GM08714 (cell line): Measurements from ENCODE around the gene IER5L.

Experiments used
- H3K4me3 ChIP-seq: fragments of 200-500 bp; sonication (Bioruptor generic); 2 replicates; pipeline ENCODE4 v1.5.1; 2014; ENCODE audit warnings: mild to moderate bottlenecking, low read length, inconsistent platforms
- ZNF274 ChIP-seq: IDR thresholded peaks from 2 replicates; pipeline ENCODE4 v1.6.1; 2012; ENCODE audit warnings: mild to moderate bottlenecking, low read depth, low read length

IER5L gene

DNA sequence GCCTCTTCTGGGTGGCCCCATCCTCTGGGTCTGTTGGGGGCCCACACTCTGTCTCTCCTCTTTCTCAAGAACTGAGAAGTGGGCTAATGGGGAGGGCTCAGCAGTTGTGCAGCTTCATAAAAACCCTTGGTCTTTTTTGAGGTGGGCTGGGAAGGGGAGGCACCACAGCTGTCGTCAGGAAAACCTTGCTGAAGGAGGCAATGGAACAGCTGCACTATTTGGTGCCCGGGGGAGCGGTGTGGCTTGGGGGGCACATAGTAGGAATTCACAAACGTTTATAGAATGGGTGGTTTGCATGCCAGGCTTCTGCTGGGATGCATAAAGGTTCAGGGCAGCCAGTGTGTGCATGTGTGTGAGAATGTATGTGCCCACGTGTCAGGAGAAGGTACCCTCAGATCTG is 3.2 kb upstream of the IER5L start:
- no peak for TF ChIP-seq ZNF274
- H3K4me3 ChIP-seq: no peak overlapping the region

DNA sequence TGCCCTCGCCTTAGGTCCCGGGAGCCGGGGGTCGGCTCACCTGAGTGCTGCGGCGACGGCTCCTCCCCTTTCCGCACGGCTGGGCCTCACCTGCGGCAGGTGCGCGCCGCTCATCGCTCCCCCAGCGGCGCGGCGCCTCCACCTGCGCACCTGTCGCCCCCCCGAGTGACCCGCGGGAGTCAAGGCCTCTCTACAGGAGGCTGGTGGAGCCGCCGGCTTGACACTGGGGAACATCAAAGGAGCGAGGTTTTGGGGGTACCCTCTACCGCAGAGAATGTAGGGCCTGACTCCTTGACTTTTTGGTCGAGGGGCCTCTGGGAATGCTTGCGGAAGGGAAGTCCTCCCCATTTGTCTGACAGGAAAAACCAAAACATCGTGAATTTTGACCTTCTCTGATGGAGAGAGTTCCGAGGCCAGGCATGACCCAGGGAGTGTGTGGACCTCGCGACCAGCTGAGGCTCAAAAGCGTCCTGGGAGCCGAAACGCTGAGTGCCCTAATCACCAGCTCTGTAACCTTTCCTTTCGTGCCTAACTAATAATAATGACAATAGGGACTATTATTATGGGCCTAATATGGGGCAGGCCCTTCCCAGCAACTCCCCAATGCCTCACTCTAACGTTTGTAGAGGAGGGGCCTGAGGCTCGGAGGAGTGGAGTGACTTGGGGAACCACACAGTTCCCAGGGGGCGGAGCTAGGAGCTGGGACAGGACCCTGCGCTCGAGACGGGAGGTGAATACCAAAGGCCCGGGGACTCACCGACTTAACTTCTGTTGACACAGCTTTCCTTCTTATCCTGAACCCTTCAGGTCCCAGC is 714 bp upstream of the IER5L start:
- H3K4me3 ChIP-seq: no peak overlapping the region; the same call in 1 of the 2 replicates

GRCh38 chr9:129177443-129177790 is 644 bp downstream of the IER5L start:
- H3K4me3 ChIP-seq: peak overlapping the region; percentile 49; the same call in 1 of the 2 replicates
- no peak for TF ChIP-seq ZNF274

More for the DNA sequence above, 714 bp upstream of the IER5L start:
- no peak for TF ChIP-seq ZNF274

- no peak for TF ChIP-seq ZNF274
- peak overlapping the region; percentile 63; the same call in 1 of the 2 replicates for H3K4me3 ChIP-seq
Measured at GRCh38 chr9:129176701-129177442, 1.2 kb downstream of the IER5L start.

DNA sequence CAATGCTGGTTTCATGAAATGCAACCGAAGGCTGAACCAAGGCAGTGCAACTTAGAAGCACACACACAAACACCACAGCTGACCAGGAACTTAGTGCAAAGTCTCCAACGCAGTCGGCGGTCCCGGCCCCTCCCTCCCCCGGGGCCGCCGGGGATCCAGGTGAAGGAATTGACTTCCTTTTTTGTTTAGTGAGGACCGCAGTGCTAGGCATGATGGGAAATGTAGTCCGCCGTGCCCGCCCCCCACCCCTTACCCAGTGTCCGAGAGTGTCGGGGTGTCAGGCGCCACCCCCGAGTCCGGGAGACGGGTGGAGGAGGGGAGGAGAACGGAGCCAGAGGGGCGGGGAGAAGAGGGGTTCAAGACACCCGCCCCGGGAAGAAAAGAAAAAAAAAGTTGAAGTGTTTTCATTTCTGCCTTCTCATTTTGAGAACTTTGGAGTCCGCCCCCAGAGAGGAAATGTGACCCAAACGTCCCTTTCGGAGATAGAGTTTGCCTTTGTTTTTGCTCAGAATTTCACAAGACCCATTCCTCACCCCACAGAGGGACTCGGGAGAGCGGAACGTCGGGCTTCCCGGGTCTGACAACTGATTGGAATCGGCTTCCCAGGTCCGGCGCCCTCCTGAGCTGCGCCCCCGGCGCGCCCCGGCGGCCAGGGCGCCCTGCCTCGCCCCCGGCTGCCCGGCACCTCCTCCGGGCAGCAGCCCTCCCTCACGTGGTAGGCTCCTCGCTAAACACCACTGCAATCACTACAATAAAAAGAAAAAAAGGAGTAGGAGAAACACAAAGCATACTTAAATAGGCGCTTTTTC is 2.0 kb downstream of the IER5L start:
- TF ChIP-seq ZNF274: no peak
- peak overlapping the region; percentile 63; the same call in 1 of the 2 replicates for H3K4me3 ChIP-seq

GRCh38 chr9:129175515-129175824 is 2.6 kb downstream of the IER5L start:
- TF ChIP-seq ZNF274: no peak

DNA sequence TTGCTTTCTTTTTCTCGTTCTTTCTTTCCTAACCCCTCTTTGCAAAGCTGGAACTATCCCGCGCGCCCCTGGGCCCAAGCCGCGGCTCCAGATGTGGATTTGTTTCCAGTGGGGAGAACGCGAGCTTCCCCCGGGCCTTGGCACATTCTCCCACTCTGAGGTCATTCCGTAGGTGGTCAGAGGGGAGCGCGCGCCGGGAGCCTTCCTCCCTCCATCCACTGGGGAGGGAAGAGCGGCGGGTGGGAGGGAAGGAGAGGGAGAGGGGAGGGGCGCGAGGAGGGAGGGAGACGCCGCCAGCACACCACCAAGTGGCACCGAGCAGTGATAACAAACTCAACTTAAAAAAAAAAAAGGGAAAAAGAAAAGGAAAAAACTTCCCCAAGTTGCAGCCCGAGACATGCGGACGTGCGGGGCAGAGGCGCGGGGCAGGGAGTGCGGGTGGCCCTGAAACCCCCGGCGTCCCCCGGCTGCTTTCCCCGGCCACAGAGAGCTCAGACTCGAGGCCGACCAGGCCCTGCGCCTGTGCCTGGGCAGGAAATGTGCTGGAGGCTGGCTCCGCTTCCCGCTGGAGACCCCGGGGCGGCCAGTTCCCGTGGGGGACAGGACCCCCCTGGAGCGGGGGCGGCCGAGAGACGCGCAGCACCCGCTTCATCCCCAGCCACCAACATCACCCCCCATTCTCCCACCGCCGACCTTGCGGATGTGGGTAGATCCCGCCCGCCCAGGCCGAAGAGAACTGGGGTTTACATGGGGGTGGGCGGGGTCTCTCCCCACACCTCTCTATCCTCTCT is 3.1 kb downstream of the IER5L start:
- H3K4me3 ChIP-seq: peak overlapping the region; percentile 63; the same call in 1 of the 2 replicates
- TF ChIP-seq ZNF274: no peak

More at GRCh38 chr9:129175515-129175824, 2.6 kb downstream of the IER5L start:
- H3K4me3 ChIP-seq: peak overlapping the region; percentile 63; the same call in 1 of the 2 replicates

DNA sequence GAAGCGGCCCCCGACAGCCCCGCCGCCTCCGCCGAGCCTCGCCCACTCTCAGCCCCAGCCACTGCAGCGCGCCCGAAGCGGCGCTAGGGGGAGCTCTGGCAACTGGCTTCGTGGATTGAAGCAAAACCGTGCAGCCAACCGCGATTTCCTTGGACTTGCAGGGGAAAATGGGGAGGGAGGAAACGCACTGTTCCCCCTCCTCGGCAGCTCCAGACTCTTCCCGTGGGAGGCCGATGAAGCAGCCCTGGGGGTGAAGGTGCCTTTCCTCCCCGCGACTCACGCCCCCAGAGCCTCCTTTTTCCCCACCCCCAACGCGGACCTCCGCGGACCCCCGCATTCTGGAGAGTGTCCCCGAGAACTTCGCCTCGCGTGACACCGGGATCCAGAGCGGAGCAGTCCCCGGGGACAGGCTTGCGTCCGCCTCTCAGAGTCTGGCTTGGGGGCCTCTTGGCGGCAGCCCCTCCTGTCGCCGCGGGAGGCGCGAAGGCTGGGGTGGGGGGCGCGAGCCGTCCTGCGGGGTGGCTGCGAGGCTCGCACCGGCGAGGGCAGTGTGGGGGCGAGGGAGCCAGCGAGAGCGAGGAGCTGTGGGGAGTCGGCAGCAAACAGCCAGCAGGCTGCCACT is 3.8 kb downstream of the IER5L start:
- TF ChIP-seq ZNF274: no peak
- peak overlapping the region; percentile 63 for H3K4me3 ChIP-seq

GRCh38 chr9:129173296-129174101 is 4.6 kb downstream of the IER5L start:
- no peak for TF ChIP-seq ZNF274
- H3K4me3 ChIP-seq: no peak overlapping the region; the same call in 1 of the 2 replicates

DNA sequence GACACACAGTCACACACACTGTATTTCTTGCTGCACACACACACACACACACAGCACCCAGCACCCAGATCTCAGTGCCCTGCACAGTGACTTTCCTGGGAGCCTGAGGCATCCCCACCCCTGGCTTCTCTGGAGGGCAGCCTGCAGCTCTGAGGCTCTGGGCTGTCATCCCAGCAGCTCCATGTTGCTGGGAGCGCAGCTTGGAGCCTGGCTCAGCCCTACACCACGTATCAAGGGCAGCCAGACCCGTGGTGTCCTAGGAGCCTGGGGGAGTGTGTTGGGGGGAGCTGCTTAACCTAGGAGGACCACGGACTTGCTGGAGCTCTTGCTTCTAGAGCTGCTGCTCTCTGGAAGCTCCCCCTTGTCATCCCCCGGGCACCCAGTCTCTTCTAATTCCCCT is 5.2 kb downstream of the IER5L start:
- no peak for TF ChIP-seq ZNF274
- no peak overlapping the region for H3K4me3 ChIP-seq

- TF ChIP-seq ZNF274: no peak
- no peak overlapping the region for H3K4me3 ChIP-seq
Measured at GRCh38 chr9:129171993-129172751, 5.9 kb downstream of the IER5L start.

DNA sequence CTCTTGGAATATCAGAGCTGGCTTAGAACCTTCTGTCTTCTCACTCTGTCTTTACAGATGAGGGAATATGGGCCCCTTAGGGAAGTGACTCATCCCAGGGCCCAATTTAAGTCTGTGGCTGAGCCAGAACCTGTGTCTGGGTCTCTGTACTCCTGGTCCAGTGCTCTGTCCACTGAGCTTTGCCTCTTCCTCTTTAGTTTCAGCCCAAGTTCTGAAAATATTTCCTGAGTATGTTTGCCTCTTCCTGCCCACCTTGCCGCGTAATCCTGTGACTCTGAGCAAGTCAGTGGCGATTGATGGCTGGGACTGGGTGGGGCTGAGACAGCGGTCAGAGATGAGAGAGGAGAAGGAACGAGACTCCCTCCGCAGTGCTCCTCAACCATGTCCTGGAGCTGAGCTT is 7.8 kb downstream of the IER5L start:
- H3K4me3 ChIP-seq: no peak overlapping the region
- no peak for TF ChIP-seq ZNF274
